Activated CD8-positive, alpha-beta memory T cell treated with anti-CD3 and anti-CD28 coated beads for 36 hours (primary cell): ENCODE results near the gene TLE5. TPM values are rescaled to one million over a fixed set of nuclear protein-coding genes. Genes with fewer than 3 reads are reported as not detected.

Experiments
- CTCF ChIA-PET: fragments of 350-600 bp; sonication (Branson Sonifier 250); formaldehyde crosslinking; loops from one replicate; lab custom pipeline; 2021; ENCODE audit warnings: antibody characterized with exemption; lab: Charles Lee
- POLR2A ChIA-PET: fragments of 350-600 bp; sonication (Branson Sonifier 250); formaldehyde crosslinking; loops from one replicate; lab custom pipeline; 2021; ENCODE audit warnings: antibody characterized with exemption; lab: Charles Lee
- total RNA-seq, 2 experiments: library from RNA; stranded (reverse); gene quantifications; one replicate each; pipeline ENCODE4 v1.2.3, GENCODE V29; 2021

TLE5 gene
- total RNA-seq, 2 experiments from 2014 or later: 278 to 282 TPM

DNA sequence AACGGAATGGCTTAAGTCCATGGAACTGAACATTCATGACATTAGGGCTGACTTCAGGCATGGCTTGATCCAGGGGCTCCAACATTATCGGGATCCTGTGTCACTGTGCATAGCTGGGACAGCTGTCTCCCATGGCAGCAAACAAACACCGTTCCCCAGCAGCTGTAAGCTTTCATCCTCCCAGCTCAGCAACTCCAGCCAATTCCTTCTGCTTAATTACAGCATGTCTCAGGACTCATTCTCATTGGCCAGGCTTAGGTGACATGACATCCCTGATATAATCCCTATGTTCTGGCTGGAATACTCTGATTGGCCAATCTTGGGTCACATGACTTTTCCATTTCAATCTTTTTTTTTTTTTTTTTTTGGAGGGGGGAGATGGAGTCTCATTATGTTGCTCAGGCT is 10.9 kb upstream of the TLE5 start:
- CTCF ChIA-PET: interaction anchor here (0.7 kb wide), 1 partner anchor 321 kb away, joined by 6 read pairs; no protein-coding TSS in a partner anchor
- POLR2A ChIA-PET: interaction anchor here (0.7 kb wide), 1 partner anchor 19 kb away, joined by 7 read pairs; no protein-coding TSS in a partner anchor

DNA sequence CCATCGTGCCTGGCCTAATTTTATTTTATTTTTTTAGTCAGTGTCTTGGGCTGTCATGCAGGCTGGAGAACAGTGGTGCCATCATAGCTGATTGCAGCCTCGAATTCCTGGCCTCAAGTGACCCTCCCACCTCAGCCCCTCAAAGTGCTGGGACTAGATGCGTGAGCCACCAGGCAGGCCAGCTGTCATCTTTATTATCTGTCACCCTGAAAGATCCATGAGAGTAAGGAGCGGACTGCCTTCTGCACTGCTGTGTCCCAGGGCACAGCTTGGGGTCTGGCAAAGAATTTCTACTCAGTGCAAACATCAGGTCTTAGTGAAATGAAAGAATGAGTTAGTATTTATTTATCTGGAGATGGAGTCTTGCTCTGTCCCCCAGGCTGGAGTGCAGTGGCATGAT is 9.5 kb upstream of the TLE5 start:
- ChIA-PET POLR2A (no interaction called here), CTCF (interaction anchor here (0.7 to 1.5 kb wide), 2 partner anchors 11 to 121 kb away, joined by 3 to 5 read pairs; no protein-coding TSS in a partner anchor)

DNA sequence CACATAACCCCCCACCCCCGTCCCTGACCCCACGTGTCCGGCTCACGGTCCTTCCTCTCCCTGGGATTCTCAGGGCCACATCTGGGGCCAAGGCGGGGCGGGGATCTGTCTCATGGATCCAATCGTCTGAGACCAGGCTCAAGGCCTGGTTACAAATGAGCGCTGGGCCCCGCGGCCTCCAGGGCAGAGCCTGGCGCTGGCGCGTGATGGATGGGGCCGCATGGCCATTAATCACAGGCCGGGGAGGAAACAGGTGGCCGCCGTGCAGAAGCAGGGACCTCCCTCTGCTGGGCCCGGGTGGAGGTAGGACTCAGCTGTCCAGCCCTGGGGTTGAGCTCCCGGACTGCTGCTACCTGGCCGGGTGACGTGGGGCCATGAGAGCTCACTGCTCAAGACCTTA is 5.8 kb upstream of the TLE5 start:
- CTCF ChIA-PET: interaction anchor here (1.0 kb wide), 1 partner anchor 41 kb away, joined by 4 read pairs; no protein-coding TSS in a partner anchor
- POLR2A ChIA-PET: interaction anchor here (0.5 kb wide), 1 partner anchor 42 kb away, joined by 4 read pairs; no protein-coding TSS in a partner anchor

DNA sequence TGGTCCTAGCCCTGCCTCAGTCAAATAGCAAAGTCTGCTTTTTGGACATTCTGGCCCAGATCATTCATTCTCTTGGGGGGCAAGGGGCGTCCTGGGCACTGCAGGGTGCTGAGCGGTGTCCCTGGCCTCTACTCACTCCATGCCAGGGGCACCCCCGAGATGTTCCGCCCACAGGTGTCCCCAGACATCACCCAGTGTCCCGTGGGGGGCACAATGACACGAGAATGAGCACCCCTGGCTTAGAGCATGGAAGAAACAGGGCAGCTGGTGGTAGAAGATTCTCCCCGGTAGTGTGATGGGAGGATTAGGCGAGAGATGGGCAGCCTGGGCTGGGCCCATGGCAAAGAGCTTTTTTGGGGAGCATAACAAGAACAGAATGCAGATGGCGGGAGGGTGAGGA is 5.3 kb upstream of the TLE5 start:
- ChIA-PET POLR2A (interaction anchor here (0.5 kb wide), 1 partner anchor 41 kb away, joined by 4 read pairs; no protein-coding TSS in a partner anchor), CTCF (interaction anchor here (1.0 to 1.6 kb wide), 2 partner anchors 36 to 41 kb away, joined by 4 read pairs; no protein-coding TSS in a partner anchor)

DNA sequence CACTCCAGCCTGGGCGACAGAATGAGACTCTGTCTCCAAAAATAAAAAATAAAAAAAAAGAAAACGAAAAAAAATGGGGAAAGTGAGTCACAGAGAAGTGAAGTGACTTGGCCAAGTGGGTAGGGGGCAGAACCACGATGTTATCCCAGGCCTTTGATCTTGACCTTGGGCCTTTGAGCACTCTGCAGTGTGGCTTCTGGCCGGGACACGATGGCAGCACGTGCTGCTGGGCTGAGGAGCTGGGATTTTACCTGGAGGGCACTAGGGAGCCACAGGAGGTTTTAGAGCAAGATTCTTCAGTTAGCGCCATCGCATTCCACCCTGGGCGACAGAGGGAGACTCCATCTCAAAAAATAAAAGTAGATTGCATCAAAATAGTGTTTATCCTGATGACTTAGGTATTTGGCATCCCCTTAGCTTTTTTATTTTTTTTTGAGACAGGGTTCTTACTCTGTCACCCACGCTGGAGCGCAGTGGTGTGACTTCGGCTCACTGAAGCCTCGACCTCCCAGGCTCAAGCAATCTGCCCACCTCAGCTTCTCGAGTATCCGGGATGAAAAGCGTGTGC is 4.3 kb upstream of the TLE5 start:
- POLR2A ChIA-PET: no interaction called here
- CTCF ChIA-PET: interaction anchor here (1.6 kb wide), 1 partner anchor 37 kb away, joined by 4 read pairs; no protein-coding TSS in a partner anchor

DNA sequence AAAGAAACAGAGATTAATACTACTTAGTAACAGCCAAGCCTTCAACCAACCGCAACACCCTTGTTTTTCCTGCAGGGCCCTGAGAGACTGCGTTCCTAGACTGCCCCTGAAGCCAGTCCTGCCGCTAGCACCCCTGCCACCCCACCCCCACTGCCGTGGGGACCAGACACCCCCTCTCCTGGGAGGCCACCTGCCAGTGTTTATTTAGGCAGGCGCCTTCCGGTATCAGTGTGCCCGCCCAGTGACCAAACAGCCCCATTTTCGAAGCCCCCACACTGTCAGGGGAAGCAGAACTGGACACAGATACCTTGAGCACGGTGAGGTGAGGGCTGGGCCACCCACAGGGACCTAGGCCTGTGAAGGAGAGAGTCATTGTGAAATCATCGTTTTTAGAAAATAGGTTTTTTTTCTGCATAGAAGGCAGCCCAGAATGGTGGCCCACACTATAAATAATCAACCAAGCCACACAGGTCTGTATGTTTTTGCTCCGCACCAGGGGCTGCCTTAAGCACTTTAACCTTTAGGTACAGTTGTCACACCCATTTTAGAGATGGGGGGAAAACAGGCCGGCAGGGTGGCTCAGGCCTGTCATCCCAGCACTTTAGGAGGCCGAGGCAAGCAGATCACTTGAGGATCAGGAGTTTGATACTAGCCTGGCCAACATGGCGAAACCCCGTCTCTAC is 3.5 kb upstream of the TLE5 start:
- ChIA-PET CTCF (interaction anchor here (0.7 to 1.7 kb wide), 3 partner anchors 20 to 38 kb away, joined by 4 to 6 read pairs (median 6); no protein-coding TSS in a partner anchor), POLR2A (no interaction called here)

DNA sequence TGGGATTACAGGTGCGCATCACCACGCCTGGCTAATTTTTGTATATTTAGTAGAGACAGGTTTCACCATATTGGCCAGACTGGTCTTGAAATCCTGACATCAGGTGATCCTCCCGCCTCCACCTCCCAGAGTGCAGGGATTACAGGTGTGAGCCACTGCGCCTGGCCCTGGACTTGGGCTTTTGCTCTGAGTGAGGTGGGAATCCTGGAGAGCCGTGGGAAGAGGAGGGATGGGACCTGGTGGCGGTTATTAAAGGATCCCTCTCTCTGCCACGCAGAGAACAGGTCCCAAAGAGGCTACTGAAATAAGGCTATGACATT is 1.7 kb upstream of the TLE5 start:
- ChIA-PET CTCF (interaction anchor here (0.6 to 1.7 kb wide), 3 partner anchors 40 to 87 kb away, joined by 3 to 6 read pairs (median 5); no protein-coding TSS in a partner anchor), POLR2A (no interaction called here)

DNA sequence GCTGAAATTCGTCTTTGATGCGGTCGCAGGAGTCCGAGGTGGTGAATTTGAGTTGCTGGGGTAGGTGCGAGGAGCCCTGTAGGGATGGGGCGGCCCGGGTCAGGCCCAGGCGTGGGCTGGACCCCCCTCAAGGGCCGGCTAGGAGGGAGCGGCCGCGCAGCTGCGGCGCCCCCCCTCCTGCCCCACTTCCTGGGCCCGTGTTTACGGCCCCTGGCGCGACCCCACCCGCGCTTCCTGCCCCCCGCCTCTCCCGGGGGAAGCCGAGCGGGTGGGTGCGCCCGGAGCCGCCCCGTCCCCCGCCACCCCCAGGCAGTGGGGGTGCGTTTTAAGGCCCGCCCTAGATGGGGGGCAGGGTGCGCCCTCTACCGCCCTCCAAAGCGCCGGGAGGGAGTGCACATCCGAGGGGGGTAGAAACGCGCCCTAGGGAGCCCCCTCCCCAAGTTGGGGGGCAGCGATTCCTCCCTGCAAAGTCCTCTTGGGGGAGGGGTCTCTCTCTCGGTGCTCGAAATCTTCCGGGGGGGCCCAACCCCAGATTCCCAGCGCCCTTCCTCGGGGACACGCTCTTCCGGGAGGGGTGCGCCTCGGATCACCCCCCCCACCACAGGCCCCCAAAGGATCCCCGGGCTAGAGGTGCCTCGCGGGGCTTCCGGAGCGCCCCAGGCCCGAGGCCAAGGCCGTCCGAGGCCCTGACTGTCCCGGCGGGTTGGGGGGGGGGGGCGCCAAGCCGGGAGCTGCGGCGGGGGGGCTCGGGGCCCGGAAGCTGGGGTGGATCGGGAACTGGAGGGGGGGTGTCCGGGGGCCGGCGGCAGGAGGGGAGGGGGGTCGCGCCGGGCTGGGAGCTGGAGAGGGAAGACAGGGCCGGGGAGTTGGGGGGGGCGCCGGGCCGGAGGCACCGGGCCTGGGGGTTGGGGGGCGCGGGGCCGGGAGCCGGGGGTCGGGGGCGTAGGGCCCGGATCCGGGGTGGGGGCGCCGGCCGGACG is 823 bp downstream of the TLE5 start:
- CTCF ChIA-PET: interaction anchor here (0.8 to 2.3 kb wide), 4 partner anchors 9 to 19 kb away, joined by 4 to 10 read pairs (median 4); no protein-coding TSS in a partner anchor
- POLR2A ChIA-PET: interaction anchor here (0.6 to 2.0 kb wide), 6 partner anchors 9 to 123 kb away, joined by 3 to 13 read pairs (median 4); no protein-coding TSS in a partner anchor

DNA sequence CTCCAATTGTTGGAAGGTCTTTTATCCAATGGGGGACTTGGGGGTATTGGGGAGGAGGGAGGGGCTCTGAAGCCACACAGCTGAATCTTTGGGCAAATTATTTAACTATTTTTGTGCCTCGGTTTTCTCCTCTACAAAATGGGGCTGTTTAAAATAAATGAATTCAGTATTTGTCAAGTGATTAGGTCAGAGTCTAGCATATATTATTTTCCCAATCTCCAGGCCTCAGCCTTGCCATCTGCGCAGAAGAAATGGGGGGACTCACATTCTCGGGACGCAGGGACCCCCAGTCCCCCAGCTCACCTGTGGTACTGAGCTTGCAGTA is 1.5 kb downstream of the TLE5 start:
- ChIA-PET CTCF (interaction anchor here (1.1 to 2.3 kb wide), 3 partner anchors 8 to 15 kb away, joined by 4 to 10 read pairs (median 5); no protein-coding TSS in a partner anchor), POLR2A (interaction anchor here (0.6 to 2.0 kb wide), 4 partner anchors 25 to 123 kb away, joined by 3 to 13 read pairs (median 6); no protein-coding TSS in a partner anchor)

DNA sequence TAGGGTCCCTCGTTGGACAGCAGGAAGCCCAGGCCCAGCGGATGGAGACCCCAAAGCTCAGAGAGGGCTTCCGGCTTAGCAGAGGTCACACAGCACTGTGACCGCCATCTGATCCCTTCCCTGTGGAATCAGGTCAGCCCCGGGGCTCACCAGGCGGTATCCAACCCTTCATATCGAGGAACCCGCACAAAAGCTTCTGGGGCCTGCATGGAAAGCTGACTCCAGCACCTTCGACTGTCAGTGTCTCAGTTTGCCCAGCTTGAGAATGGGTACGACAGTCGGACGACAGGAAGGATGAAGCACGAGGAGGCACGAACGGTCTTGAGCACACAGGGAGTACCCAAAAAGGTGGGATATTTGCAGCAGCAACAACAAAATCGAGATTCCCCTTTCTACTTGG is 2.6 kb downstream of the TLE5 start:
- CTCF ChIA-PET: interaction anchor here (0.8 to 2.8 kb wide), 5 partner anchors 16 to 97 kb away, joined by 3 to 12 read pairs (median 3); no protein-coding TSS in a partner anchor
- POLR2A ChIA-PET: interaction anchor here (0.5 to 2.0 kb wide), 2 partner anchors 24 to 599 kb away, joined by 4 to 13 read pairs; no protein-coding TSS in a partner anchor

DNA sequence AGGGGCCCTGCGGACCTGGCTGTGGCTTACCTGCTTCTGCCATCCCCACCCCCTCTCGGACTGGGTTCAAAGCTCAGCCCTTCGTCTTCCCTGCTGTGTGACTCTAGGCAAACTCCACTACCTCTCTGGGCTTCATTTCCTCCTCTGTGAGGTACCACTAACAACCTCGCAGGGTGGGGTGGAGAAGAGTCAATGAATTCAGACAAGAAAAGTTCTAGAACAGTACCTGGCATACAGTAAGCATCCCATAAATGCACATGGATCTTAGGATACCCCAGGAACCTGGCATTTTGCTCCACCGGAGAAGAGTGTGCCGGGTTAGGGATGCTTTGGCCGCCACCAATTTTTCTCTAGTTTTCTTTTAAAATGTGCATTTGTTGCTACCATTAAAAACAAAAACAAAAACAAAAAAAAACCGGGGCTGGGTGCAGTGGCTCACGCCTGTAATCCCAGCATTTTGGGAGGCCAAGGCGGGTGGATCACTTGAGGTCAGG is 3.4 kb downstream of the TLE5 start:
- POLR2A ChIA-PET: interaction anchor here (1.9 kb wide), 1 partner anchor 23 kb away, joined by 5 read pairs; no protein-coding TSS in a partner anchor
- CTCF ChIA-PET: interaction anchor here (0.8 to 2.8 kb wide), 5 partner anchors 17 to 96 kb away, joined by 3 to 12 read pairs (median 3); no protein-coding TSS in a partner anchor

DNA sequence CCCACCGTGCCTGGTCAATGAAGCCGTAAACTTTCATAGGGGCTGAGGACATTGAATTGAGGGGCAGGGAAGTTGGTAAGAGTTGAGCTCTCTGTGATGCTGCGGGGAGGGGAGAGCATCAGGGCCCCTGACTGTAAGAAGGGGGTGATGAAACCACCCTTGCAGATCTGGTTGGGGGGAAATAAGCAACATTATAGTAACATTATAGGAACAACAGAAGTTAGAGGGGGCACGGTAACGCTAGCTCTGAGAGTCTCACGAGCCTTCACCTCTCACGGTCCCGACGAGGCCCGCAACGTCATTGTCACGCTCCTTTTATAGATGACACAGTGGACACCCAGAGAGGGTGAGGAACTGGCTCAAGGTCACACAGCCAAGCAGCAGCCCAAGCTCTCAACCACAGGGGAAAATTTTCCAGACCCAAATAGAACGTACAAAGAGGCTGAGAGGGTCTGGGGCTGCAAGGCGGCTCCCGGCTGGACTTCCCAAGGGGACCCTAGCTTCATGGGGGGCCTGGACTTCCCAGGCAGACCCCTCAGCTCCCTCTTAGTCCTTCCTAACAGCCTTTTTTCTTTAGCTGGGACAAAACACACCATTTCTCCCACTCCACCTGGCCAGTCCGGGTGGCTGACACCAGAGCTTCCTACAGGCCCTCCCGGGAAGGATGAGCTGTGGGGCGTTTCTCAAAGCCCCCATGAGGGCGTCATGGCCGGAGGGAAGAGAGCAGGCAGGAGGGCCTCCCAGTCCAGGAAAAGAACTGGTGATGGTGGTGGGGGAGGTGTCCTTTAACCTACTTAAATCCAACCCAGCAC is 4.1 kb downstream of the TLE5 start:
- CTCF ChIA-PET: interaction anchor here (1.6 to 2.8 kb wide), 2 partner anchors 18 to 75 kb away, joined by 3 to 12 read pairs; no protein-coding TSS in a partner anchor
- POLR2A ChIA-PET: interaction anchor here (0.6 to 1.9 kb wide), 2 partner anchors 22 to 74 kb away, joined by 5 to 10 read pairs; no protein-coding TSS in a partner anchor

DNA sequence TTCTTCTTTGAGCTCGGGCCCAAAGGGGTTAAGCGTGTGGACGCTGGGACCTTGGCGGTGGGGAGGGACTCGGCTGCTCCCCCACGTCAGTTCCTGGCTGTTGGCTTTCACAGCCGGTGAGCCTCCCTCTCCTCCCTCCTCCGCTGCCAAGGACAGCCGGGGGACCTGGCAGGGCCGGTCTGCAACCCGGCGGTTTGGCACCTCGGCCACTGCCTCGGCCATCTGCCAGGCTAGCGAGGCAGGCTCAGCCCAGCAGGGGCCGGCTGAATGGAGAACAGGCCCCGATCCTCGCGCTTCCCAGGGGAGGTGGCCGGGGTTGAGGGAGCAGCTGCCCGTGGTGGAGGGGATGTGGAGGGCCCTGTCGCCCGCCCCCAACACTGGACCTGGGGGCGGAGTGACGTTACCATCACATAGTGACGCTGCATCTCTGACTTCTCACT is 5.0 kb downstream of the TLE5 start:
- ChIA-PET POLR2A (interaction anchor here (0.6 to 1.9 kb wide), 2 partner anchors 21 to 75 kb away, joined by 5 to 10 read pairs; no protein-coding TSS in a partner anchor), CTCF (interaction anchor here (1.2 to 2.8 kb wide), 4 partner anchors 19 to 75 kb away, joined by 3 to 12 read pairs (median 3); no protein-coding TSS in a partner anchor)

DNA sequence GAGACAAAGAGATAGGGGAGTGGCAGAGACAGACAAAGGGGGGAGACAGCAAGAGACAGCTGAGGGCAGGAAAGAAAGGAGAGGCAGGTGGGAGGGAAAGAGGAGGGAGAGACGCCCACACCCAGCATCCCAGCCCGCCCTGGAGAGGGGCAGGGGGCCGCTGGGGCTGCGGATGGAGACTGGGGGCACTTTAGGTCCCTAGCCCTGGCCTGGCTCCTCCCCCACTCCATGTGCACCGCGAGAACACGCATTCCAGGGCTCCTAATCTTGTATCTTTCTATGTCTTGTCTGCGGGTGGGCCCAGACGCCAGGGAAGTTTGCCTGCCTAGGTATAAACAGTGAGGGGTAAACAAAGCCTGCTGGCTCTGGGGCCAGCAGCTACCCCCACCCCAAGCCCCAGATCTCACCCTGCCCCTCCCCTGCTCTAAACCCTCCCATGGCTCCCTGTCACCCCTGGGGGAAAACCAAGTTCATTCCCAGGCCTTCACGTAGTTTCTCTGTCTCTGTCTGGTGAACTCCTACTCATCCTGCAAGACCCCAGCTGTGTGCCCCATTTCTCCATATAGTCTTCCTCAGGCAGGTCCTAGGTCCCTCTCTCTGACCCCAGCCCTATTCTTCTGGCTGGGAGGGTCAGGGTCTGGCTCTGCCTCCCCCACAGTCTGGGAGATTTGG is 5.7 kb downstream of the TLE5 start:
- ChIA-PET CTCF (interaction anchor here (1.1 to 2.8 kb wide), 4 partner anchors 17 to 47 kb away, joined by 3 to 12 read pairs (median 3); no protein-coding TSS in a partner anchor), POLR2A (no interaction called here)

DNA sequence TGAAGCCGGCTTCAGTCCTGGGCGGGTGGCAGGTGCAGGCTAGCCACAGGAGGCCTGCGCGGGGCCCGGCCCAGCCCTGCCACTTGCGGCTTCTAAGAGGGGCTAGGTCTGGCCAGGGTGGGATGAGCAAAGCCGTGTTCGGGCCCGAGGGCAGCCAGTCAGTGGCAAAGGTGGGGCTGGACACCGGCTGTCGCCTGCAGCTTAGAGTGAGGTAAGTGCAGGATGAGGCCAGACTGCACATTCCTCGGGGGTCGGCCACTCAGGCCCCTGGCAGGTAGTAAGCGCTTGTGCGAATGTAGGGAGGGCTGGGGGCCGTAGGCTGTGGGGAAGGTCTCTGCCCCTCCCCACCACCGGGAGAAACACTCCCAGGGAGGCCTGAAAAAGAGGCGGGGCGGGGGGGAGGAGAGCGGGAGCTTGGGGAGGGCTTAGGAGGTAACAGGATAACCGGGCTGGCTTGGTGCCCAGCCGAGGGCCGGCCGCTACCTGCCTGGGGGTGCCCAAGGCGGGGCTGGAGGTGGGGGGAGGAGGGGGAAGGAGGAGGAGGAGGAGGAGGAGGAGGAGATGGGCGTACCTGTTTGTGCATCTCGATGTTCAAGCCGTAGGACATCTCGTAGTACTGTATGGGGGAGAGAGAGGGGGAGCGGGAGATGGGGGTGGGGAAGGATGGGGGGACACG is 6.4 kb downstream of the TLE5 start:
- CTCF ChIA-PET: interaction anchor here (1.1 kb wide), 1 partner anchor 17 kb away, joined by 3 read pairs; no protein-coding TSS in a partner anchor

More for the DNA sequence above, 6.4 kb downstream of the TLE5 start:
- POLR2A ChIA-PET: no interaction called here
